Measurements from ENCODE around the gene METTL25. TPM values are rescaled to one million over a fixed set of nuclear protein-coding genes. Genes with fewer than 3 reads are reported as not detected.

METTL25 gene, protein sequence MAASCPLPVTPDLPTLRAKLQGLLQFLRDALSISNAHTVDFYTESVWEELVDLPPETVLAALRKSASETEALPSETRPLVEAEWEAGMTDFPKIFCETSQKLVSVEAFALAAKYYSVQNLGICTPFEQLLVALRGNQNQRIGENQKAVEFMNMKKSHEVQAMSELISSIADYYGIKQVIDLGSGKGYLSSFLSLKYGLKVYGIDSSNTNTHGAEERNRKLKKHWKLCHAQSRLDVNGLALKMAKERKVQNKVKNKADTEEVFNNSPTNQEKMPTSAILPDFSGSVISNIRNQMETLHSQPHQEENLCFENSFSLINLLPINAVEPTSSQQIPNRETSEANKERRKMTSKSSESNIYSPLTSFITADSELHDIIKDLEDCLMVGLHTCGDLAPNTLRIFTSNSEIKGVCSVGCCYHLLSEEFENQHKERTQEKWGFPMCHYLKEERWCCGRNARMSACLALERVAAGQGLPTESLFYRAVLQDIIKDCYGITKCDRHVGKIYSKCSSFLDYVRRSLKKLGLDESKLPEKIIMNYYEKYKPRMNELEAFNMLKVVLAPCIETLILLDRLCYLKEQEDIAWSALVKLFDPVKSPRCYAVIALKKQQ
- total RNA-seq (2014; rRNA removed; shearing (Covaris generic)) (8.0 and 13.1 TPM in 2 replicates), total RNA-seq (2022) (9.6 and 12.5 TPM in 2 replicates), Bru-seq, nascent RNA (percentile 59 among the genes with signal in this experiment), BruChase-seq, experiment 1, labeled RNA remaining after a 6-hour chase (percentile 47 among the genes with signal in this experiment), BruChase-seq, experiment 2, labeled RNA remaining after a 2-hour chase (percentile 59 among the genes with signal in this experiment)
- long read RNA-seq, partial matches to known transcripts = 0 of 4 reads
- long read RNA-seq, other reads (novel, unspliced or antisense) = 1 of 4 reads

DNA sequence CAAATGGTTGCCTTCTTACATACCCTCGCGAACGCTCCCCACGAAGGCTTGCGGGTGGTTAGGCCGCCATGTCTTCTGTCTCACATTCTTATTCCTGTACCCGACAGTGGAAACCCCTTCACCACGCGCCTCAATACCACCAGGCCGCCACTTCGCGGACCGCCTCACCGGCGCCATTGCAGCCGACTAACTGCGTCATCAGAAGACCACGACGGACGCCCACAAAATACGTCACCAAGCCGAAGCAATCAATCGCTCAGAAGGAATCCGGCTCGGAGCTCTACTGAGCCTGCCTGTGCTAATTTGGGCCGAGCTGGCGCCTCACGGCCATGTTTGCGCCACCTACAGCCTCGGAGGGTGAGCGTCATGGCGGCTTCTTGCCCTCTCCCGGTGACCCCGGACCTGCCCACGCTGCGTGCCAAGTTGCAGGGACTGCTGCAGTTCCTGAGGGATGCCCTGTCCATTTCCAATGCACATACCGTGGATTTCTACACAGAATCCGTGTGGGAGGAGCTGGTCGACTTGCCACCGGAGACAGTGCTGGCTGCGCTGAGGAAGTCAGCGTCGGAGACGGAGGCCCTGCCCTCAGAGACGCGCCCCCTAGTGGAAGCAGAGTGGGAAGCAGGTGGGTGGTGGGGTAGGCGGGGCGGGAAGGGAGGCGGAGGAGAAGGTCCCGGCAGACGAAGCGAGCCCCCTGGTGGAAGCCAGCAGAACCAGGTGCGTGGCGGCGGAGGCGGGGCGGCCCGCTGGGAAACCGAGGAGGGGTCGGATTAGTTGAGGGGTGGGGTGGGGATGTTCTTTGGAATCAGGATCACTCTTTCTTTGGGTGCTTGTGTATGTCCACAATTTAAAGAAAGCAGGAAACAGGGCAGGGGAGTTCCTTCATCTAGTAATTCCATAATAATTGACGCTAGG lies at the start of gene METTL25, which contains the start of gene CCDC59:
METTL25 (plus strand) TSS at position 330 of the 915 bp plus-strand sequence; CDS start at position 367, 37 bp downstream.
CCDC59 (minus strand) TSS at position 188 of the 915 bp plus-strand sequence; CDS start at position 177, 11 bp downstream.
- peak within 1 kb of the TSS; percentile 94 for H3K4me3 ChIP-seq (ENCODE audit: low read depth, low read length, poor library complexity, severe bottlenecking)
- H4K20me1 ChIP-seq (ENCODE audit: insufficient read depth, low read length) = no peaks in the 10 kb centered on the region
- H3K27ac ChIP-seq (ENCODE audit: low read depth, low read length, poor library complexity, severe bottlenecking) = peak within 1 kb of the TSS; percentile 68
- H3K9me3 ChIP-seq (ENCODE audit: low read length) = no peaks in the 10 kb centered on the region
- CTCF ChIA-PET (ENCODE audit: unreplicated experiment) = no interaction called here
- H3K9me2 ChIP-seq (ENCODE audit: insufficient read depth, low read length) = no peaks in the 10 kb centered on the region
- peaks cover 51% of the 10 kb centered on the region for H3K79me2 ChIP-seq (ENCODE audit: insufficient read depth, low read depth, low read length)
- POLR2A ChIA-PET = interaction anchor here (0.6 to 1.2 kb wide), 3 partner anchors 327 to 989 kb away, joined by 3 to 7 read pairs (median 3); no protein-coding TSS in a partner anchor
- DNase-seq (ENCODE audit: low spot score) = peak; percentile 98
- H2AFZ ChIP-seq (ENCODE audit: low read length) = peak within 1 kb of the TSS; percentile 80
- H3K4me2 ChIP-seq (ENCODE audit: low read length) = peak within 1 kb of the TSS; percentile 88
- peaks cover 39% of the 10 kb centered on the region for H3K36me3 ChIP-seq (ENCODE audit: insufficient read depth, low read length)
- BruUV-seq (replicated peaks) = no TSS peak
- H3K4me1 ChIP-seq (ENCODE audit: insufficient read depth, low read length, poor library complexity, severe bottlenecking) = peaks cover 18% of the 10 kb centered on the region
- intact Hi-C loops (cut with micrococcal nuclease; ENCODE audit: unreplicated experiment) = loop anchor here (1.0 kb wide), 1 partner anchor 328 kb away; the partner anchor contains the start of gene TMTC2
- no peak for TF ChIP-seq EZH2phosphoT487 (IDR thresholded peaks at IDR 0.05; ENCODE audit: borderline replicate concordance, low read depth, low read length)
- TF ChIP-seq, protein P1, sequence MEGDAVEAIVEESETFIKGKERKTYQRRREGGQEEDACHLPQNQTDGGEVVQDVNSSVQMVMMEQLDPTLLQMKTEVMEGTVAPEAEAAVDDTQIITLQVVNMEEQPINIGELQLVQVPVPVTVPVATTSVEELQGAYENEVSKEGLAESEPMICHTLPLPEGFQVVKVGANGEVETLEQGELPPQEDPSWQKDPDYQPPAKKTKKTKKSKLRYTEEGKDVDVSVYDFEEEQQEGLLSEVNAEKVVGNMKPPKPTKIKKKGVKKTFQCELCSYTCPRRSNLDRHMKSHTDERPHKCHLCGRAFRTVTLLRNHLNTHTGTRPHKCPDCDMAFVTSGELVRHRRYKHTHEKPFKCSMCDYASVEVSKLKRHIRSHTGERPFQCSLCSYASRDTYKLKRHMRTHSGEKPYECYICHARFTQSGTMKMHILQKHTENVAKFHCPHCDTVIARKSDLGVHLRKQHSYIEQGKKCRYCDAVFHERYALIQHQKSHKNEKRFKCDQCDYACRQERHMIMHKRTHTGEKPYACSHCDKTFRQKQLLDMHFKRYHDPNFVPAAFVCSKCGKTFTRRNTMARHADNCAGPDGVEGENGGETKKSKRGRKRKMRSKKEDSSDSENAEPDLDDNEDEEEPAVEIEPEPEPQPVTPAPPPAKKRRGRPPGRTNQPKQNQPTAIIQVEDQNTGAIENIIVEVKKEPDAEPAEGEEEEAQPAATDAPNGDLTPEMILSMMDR (conservative IDR thresholded peaks at IDR 0.05; ENCODE audit: low read length) = peak; percentile 98

DNA sequence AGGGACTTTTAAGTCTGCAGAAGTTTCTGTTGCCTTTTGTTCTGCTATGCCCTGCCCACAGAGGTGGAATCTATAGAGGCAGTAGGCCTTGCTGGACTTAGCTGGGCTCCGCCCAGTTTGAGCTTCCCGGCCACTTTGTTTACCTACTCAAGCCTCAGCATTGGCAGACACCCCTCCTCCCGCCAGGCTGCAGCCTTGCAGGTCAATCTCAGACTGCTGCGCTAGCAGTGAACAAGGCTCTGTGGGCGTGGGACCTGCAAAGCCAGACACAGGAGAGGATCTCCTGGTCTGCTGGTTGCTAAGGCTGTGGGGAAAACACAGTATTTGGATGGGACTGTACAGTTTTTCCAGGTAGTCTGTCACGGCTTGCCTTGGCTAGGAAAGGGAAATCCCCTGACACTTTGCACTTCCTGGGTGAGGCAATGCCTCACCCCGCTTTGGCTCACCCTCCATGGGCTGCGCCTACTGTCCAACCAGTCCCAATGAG lies 43.9 kb upstream of the METTL25 start:
- H2AFZ ChIP-seq (ENCODE audit: low read length) = no peak overlapping the region
- H3K4me1 ChIP-seq (ENCODE audit: insufficient read depth, low read length, poor library complexity, severe bottlenecking) = no peaks in the 10 kb centered on the region
- POLR2A ChIA-PET = no interaction called here
- BruUV-seq (replicated peaks) = no TSS peak
- H3K9me2 ChIP-seq (ENCODE audit: insufficient read depth, low read length) = no peaks in the 10 kb centered on the region
- no peak overlapping the region for H3K4me2 ChIP-seq (ENCODE audit: low read length)
- no peaks in the 10 kb centered on the region for H3K79me2 ChIP-seq (ENCODE audit: insufficient read depth, low read depth, low read length)
- no peaks in the 10 kb centered on the region for H3K9me3 ChIP-seq (ENCODE audit: low read length)
- intact Hi-C loops (cut with micrococcal nuclease; ENCODE audit: unreplicated experiment) = no loop called here
- no peak for TF ChIP-seq EZH2phosphoT487 (IDR thresholded peaks at IDR 0.05; ENCODE audit: borderline replicate concordance, low read depth, low read length)
- TF ChIP-seq, protein P1 (conservative IDR thresholded peaks at IDR 0.05; ENCODE audit: low read length) = no peak
- H3K36me3 ChIP-seq (ENCODE audit: insufficient read depth, low read length) = no peaks in the 10 kb centered on the region
- H3K4me3 ChIP-seq (ENCODE audit: low read depth, low read length, poor library complexity, severe bottlenecking) = no peak overlapping the region
- no peak overlapping the region for H3K27ac ChIP-seq (ENCODE audit: low read depth, low read length, poor library complexity, severe bottlenecking)
- CTCF ChIA-PET (ENCODE audit: unreplicated experiment) = no interaction called here
- no peak for DNase-seq (ENCODE audit: low spot score)
- no peaks in the 10 kb centered on the region for H4K20me1 ChIP-seq (ENCODE audit: insufficient read depth, low read length)
